ENCODE data around the gene FGF8. TPM values are rescaled to one million over a fixed set of nuclear protein-coding genes. Genes with fewer than 3 reads are reported as not detected.
A peak's percentile ranks its signal among the peaks of the same experiment; 100 is the strongest.

The FGF8 gene
- total and polyA plus RNA-seq, 5 experiments from 2014 or later, result not detected

DNA sequence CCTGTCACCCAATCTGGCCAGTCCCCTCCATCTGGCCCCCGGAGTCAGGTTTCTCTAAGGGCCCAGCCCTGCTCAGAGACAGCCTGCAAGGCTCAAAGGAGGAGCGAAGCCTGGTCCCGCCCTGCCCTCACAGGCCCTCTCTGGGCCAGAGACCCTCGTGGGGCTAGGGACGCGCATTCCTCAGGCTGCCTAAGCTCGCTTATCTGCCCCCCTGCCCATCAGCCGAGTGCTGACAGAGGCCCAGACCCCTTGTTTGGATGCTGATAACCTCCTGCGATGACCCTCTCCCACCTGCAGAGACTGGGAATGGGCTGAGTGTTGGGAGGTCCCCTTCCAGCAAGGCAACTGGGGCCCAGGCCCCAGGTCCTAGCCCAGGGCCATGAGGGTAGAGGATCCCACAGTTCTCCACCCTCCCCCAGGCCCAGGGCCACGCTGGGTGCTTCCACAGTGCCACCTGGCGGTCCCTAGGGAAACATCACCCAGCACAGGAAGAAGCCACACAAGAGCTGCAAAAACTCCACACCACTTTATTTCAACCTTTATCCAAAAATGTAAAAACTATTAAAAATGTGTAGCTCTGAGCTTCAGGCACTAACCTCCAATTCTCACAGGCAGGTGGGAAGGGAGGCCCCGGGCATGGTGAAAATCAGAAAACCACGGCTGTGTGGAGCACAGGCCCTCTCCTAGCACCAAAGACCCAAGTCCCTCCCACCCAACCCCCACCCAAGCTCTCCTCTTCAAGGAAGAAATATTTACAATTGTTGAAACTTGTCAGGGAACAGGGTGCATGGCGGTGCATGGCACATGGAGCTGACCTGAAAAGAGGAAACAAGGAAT is 5.1 kb upstream of the FGF8 start:
- Mint-ChIP-seq H3K9me3 (peaks cover 0 to 3% (median 0%) of the 10 kb centered on the region in 9 donors), H3K27ac (peak overlapping the region in 3 of 10 donors; percentile 5 to 88 (median 50)), H3K4me1 (peaks cover 36 to 76% (median 59%) of the 10 kb centered on the region in 4 donors), H3K4me3 (peak overlapping the region; percentile 40 to 100 (median 68)), H3K27me3 (peaks cover 13 to 33% (median 24%) of the 10 kb centered on the region in 5 donors), H3K36me3 (peaks cover 0 to 23% (median 0%) of the 10 kb centered on the region in 3 donors)
- POLR2A ChIA-PET, result interaction anchor here (0.6 to 5.3 kb wide), 8 partner anchors 9 to 568 kb away, joined by 3 to 29 read pairs (median 4); partner anchors contain the start of genes FBXW4 and OGA
- DNase-seq (peak; percentile 49 to 82 (median 68)), ATAC-seq (peak; percentile 41 to 57)

- POLR2A ChIA-PET, result interaction anchor here (0.6 to 5.3 kb wide), 3 partner anchors 16 to 86 kb away, joined by 3 to 29 read pairs (median 6); partner anchors contain the start of genes FBXW4 and OGA
Observed at GRCh38 chr10:101780187-101780817, 4.4 kb upstream of the FGF8 start.

DNA sequence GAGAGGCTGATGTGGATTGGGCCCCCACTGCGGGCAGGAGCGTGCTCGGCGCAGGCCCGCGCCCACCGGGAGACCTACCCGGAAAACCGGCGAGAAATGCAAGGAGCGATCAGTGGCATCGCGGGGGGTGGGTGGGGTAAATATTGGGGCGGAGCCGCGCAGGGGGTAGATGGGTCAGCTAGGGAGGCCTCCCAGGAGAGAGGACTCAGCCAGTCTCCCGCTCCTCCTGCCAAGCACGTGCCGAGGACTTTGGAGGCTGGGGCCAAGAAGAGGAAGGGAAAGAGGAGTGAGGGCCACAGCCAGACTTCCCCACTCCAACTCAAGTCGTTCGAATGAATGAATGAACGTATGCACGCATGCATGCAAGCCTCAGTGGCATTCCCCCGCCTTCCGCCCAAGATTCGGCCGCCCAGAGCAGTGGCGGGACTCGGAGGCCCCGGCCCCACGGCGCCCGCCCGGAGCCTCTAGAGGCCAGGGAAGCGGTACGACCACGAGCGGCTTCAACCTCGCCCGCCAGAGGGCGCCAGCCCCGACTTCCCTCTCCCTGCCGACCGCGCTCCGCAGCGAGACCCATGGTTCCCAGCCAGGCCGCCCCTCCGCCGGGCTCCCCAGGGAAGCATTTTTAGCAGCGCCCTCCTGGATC is 3.8 kb upstream of the FGF8 start:
- Mint-ChIP-seq H3K4me1 (peaks cover 31 to 72% (median 55%) of the 10 kb centered on the region in 4 donors), H3K4me3 (peak overlapping the region; percentile 69 to 91 (median 82)), H3K27ac (peak overlapping the region in 3 of 10 donors; percentile 48 to 79 (median 65)), H3K36me3 (peaks cover 0 to 9% (median 0%) of the 10 kb centered on the region in 3 donors), H3K9me3 (peaks cover 0 to 3% (median 0%) of the 10 kb centered on the region in 9 donors), H3K27me3 (peaks cover 15 to 40% (median 26%) of the 10 kb centered on the region in 5 donors)
- POLR2A ChIA-PET, result interaction anchor here (0.6 to 5.3 kb wide), 2 partner anchors 16 to 39 kb away, joined by 3 to 29 read pairs; partner anchors contain the start of gene OGA
- ATAC-seq, result peak; percentile 59 to 65
- DNase-seq, result peak; percentile 59 to 86 (median 81)

More at GRCh38 chr10:101780187-101780817, 4.4 kb upstream of the FGF8 start:
- Mint-ChIP-seq H3K9me3 (peaks cover 0 to 3% (median 0%) of the 10 kb centered on the region in 9 donors), H3K36me3 (peaks cover 0 to 16% (median 0%) of the 10 kb centered on the region in 3 donors), H3K27ac (peak overlapping the region in 1 of 10 donors; percentile 65), H3K4me1 (peaks cover 33 to 71% (median 55%) of the 10 kb centered on the region in 4 donors), H3K27me3 (peaks cover 13 to 34% (median 24%) of the 10 kb centered on the region in 5 donors), H3K4me3 (peak overlapping the region; percentile 69 to 91 (median 82))
- no peak for ATAC-seq
- no peak for DNase-seq

- peaks cover 22 to 47% (median 33%) of the 10 kb centered on the region in 5 donors for H3K27me3 Mint-ChIP-seq
- ATAC-seq (peak in 1 of 2 donors; percentile 7), DNase-seq (peak in 2 of 10 donors; percentile 28 to 29)
- peaks cover 32 to 72% (median 55%) of the 10 kb centered on the region in 4 donors for H3K4me1 Mint-ChIP-seq
- H3K4me3 Mint-ChIP-seq, result peak overlapping the region; percentile 69 to 91 (median 82)
- H3K27ac Mint-ChIP-seq, result peak overlapping the region in 5 of 10 donors; percentile 14 to 79 (median 37)
- H3K9me3 Mint-ChIP-seq, result peaks cover 0 to 3% (median 0%) of the 10 kb centered on the region in 9 donors
- H3K36me3 Mint-ChIP-seq, result peaks cover 0 to 4% (median 0%) of the 10 kb centered on the region in 3 donors
- POLR2A ChIA-PET, result no interaction called here
Observed at GRCh38 chr10:101778781-101779543, 3.0 kb upstream of the FGF8 start.

DNA sequence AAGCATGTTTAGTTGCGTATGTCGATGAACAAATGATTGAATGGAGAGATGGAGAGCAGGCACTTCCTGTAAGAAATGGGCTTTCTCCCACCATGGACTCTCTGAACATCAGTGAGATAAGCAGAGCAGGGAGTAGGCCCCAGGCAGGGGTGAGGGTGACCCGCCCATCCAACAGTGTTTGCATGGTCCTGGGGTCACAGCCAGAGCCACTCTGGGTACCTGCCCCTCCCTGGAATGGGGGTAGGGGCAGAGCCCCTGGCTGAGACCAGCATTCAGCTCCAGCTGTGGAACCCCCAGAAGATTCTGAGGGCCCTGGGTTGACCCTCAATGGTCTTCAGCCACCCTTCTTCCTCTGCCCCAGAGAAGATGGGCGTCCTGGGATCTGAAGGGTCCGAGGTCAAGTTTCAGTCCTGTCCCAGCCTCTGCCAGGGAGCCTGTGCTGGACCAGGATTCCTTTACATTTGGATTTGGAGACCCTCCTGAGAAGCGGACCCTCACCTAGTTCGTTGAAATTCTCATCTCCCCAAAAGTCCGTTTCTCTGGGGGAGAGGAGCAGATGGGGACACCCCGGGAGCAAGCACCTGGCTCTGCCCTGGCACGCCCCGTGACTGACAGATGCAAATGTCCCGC is 2.4 kb upstream of the FGF8 start:
- H3K27ac Mint-ChIP-seq, result peak overlapping the region in 3 of 10 donors; percentile 36 to 79 (median 65)
- no peak for ATAC-seq
- H3K4me1 Mint-ChIP-seq, result peaks cover 31 to 72% (median 55%) of the 10 kb centered on the region in 4 donors
- H3K36me3 Mint-ChIP-seq, result peaks cover 0 to 4% (median 0%) of the 10 kb centered on the region in 3 donors
- H3K27me3 Mint-ChIP-seq, result peaks cover 28 to 54% (median 40%) of the 10 kb centered on the region in 5 donors
- DNase-seq, result no peak
- H3K4me3 Mint-ChIP-seq, result peak overlapping the region in 9 of 10 donors; percentile 42 to 91 (median 78)
- POLR2A ChIA-PET, result no interaction called here
- H3K9me3 Mint-ChIP-seq, result peaks cover 0 to 3% (median 0%) of the 10 kb centered on the region in 9 donors

DNA sequence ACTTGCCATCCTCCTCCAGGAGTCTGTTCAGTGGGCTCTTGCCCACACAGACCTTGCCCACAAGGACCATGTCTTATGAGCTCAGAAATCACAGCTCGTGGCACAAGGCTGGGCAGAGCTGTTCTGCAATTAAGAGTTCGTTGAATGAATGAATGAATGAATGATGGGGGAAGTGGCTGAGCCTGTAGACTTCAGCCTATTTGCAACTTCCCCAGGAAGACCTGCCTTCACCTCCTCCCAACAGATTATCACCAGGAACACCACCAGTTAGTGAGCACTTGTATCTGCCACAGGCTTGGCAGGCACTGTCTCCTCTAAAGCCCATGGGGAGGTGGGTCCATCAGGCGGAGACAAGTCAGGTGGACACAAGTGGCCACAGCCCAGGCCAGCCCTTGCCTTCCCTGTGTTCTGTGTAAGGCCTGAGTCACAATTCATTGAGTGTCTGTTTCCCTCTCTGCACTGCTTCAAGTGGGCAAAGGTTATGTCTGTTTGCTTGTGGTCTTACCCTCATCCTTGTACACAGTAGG is 1.8 kb upstream of the FGF8 start:
- Mint-ChIP-seq H3K27ac (no peak overlapping the region), H3K36me3 (peaks cover 0 to 4% (median 0%) of the 10 kb centered on the region in 3 donors), H3K9me3 (peaks cover 0 to 3% (median 0%) of the 10 kb centered on the region in 9 donors), H3K4me1 (peaks cover 27 to 68% (median 49%) of the 10 kb centered on the region in 4 donors), H3K4me3 (peak overlapping the region in 8 of 10 donors; percentile 20 to 90 (median 49)), H3K27me3 (peaks cover 28 to 60% (median 41%) of the 10 kb centered on the region in 5 donors)
- DNase-seq (no peak), ATAC-seq (no peak)
- POLR2A ChIA-PET, result no interaction called here

DNA sequence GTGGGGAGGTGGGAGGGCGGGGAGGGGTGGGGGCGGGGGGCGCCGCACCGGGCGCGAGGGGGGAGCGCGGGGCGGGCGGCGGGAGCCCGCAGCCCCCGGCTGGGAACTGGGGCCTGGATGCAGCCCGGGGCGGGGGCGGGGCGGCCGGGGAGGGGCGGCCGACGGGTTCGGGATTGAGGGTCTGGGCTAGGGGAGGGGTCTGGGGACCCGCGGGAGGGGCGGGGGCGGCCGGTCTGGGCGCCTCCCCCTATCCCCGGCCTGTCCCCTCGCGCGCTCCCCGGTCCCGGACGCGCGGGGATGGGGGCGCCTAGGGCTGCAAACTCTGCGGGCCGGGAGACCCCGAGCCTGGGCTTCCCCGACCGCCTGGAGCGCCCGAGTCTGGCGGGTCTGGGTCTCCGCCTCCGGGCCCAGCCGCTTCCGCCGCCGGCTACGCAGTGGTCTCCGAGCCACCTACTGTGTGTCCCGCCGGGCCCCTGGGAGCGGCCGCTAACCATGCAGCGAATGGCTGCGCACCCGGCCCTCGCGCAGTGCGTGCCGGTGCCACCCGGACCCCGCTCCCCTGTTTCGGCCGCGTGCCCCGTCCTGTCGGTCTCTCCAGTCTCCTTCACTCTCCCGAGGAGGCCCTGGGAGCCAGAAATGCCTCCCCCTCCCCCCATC is 375 bp upstream of the FGF8 start:
- ATAC-seq (no peak), DNase-seq (no peak)
- peaks cover 23 to 56% (median 37%) of the 10 kb centered on the region in 4 donors for H3K4me1 Mint-ChIP-seq
- peaks cover 0 to 3% (median 0%) of the 10 kb centered on the region in 9 donors for H3K9me3 Mint-ChIP-seq
- peaks cover 0 to 4% (median 0%) of the 10 kb centered on the region in 3 donors for H3K36me3 Mint-ChIP-seq
- peak overlapping the region in 7 of 10 donors; percentile 52 to 90 (median 61) for H3K4me3 Mint-ChIP-seq
- H3K27ac Mint-ChIP-seq, result peak overlapping the region in 1 of 10 donors; percentile 74
- peaks cover 30 to 74% (median 53%) of the 10 kb centered on the region in 5 donors for H3K27me3 Mint-ChIP-seq
- POLR2A ChIA-PET, result no interaction called here

DNA sequence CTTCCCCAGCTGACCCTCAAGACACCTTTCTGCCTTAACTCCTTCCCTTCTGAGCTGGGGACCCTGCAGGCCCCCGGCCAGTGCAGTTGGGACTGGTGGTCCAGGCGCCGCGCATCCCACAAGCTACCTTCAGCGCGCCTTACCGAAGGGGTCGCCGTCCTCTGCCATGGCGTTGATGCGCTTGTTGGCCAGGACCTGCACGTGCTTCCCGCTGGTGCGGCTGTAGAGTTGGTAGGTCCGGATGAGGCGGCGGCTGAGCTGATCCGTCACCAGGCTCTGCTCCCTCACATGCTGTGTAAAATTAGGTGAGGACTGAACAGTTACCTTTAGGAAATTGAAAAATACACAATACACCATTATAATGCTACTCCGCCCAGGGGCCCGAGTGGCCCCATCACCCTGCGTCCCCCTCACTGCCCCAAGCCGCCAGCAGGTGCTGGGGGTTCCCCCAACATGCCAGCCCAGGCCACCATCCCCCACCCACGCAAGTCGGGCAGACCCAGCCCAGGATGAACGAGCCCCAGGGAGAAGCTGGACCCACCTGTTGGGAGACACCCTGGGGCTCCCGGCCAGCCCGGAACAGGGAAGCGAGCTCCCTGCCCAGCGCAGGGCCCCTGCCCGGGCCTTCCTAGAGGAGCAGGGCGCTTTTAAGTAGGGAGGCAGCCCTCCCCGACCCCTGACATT is 1.2 kb downstream of the FGF8 start:
- Mint-ChIP-seq H3K36me3 (peaks cover 0 to 4% (median 0%) of the 10 kb centered on the region in 3 donors), H3K27ac (peak overlapping the region in 1 of 10 donors; percentile 9), H3K27me3 (peaks cover 30 to 79% (median 55%) of the 10 kb centered on the region in 5 donors), H3K4me3 (peak overlapping the region; percentile 31 to 68 (median 54)), H3K9me3 (peaks cover 0 to 3% (median 0%) of the 10 kb centered on the region in 9 donors), H3K4me1 (peaks cover 19 to 45% (median 27%) of the 10 kb centered on the region in 4 donors)
- peak in 1 of 10 donors; percentile 26 for DNase-seq
- POLR2A ChIA-PET, result interaction anchor here (0.6 kb wide), 1 partner anchor 246 kb away, joined by 4 read pairs; no protein-coding TSS in a partner anchor
- peak; percentile 37 to 42 for ATAC-seq

GRCh38 chr10:101773923-101774588 is 1.9 kb downstream of the FGF8 start:
- ATAC-seq (no peak), DNase-seq (no peak)
- Mint-ChIP-seq H3K4me1 (peaks cover 15 to 39% (median 25%) of the 10 kb centered on the region in 4 donors), H3K27ac (peak overlapping the region in 1 of 10 donors; percentile 34), H3K4me3 (peak overlapping the region in 8 of 10 donors; percentile 0 to 66 (median 38)), H3K27me3 (peaks cover 33 to 79% (median 55%) of the 10 kb centered on the region in 5 donors), H3K9me3 (peaks cover 0 to 3% (median 0%) of the 10 kb centered on the region in 9 donors), H3K36me3 (peaks cover 0 to 4% (median 0%) of the 10 kb centered on the region in 3 donors)
- POLR2A ChIA-PET, result interaction anchor here (1.0 kb wide), 1 partner anchor 9 kb away, joined by 4 read pairs; the partner anchor contains the start of gene NPM3
